ENCODE measurements around the gene MGAT4A.
"Not testable (repeated sequence)": the region's sequence is repeated elsewhere in the genome, so short reads cannot be mapped to it uniquely, and the experiment has no call there.

The MGAT4A gene

GRCh38 chr2:98728088-98728718 is 2.7 kb downstream of the MGAT4A start:
- not testable (repeated sequence) for DNase-seq

GRCh38 chr2:98727369-98728087 is 3.4 kb downstream of the MGAT4A start:
- DNase-seq = no peak

- DNase-seq = no peak
Observed at GRCh38 chr2:98726735-98727368, 4.1 kb downstream of the MGAT4A start.

- no peak for DNase-seq
Observed at GRCh38 chr2:98726205-98726604, 4.7 kb downstream of the MGAT4A start.

GRCh38 chr2:98720286-98720685 is 10.6 kb downstream of the MGAT4A start:
- DNase-seq = no peak

GRCh38 chr2:98717621-98718020 is 13.3 kb downstream of the MGAT4A start:
- no peak for DNase-seq

- no peak for DNase-seq
Observed at GRCh38 chr2:98716786-98717185, 14.1 kb downstream of the MGAT4A start.

- no peak for DNase-seq
Observed at GRCh38 chr2:98715812-98716451, 15.0 kb downstream of the MGAT4A start.

- DNase-seq = no peak
Observed at GRCh38 chr2:98713332-98714015, 17.5 kb downstream of the MGAT4A start.

- DNase-seq = no peak
Observed at GRCh38 chr2:98712145-98712544, 18.8 kb downstream of the MGAT4A start.

- DNase-seq = no peak
Observed at GRCh38 chr2:98711506-98711905, 19.4 kb downstream of the MGAT4A start.

- no peak for DNase-seq
Observed at GRCh38 chr2:98710734-98711133, 20.2 kb downstream of the MGAT4A start.

- no peak for DNase-seq
Observed at GRCh38 chr2:98709535-98709934, 21.4 kb downstream of the MGAT4A start.

GRCh38 chr2:98708396-98709186 is 22.3 kb downstream of the MGAT4A start:
- no peak for DNase-seq

- DNase-seq = no peak
Observed at GRCh38 chr2:98706591-98706990, 24.3 kb downstream of the MGAT4A start.

GRCh38 chr2:98705333-98705617 is 25.7 kb downstream of the MGAT4A start:
- DNase-seq = no peak

GRCh38 chr2:98704499-98705332 is 26.2 kb downstream of the MGAT4A start:
- no peak for DNase-seq

GRCh38 chr2:98703738-98704137 is 27.2 kb downstream of the MGAT4A start:
- no peak for DNase-seq

GRCh38 chr2:98702858-98703620 is 27.9 kb downstream of the MGAT4A start:
- no peak for DNase-seq

GRCh38 chr2:98702127-98702802 is 28.7 kb downstream of the MGAT4A start:
- no peak for DNase-seq

All from NCI-H524 treated with DMSO at 0.1 percent for 48 hours (cell line).